NCI-H187 (cell line): ENCODE data around the gene ARID4A.
A peak's percentile ranks its signal among the peaks of the same experiment; 100 is the strongest.
"Not testable (repeated sequence)": the region's sequence is repeated elsewhere in the genome, so short reads cannot be mapped to it uniquely, and the experiment has no call there.

Experiments used
- DNase-seq, 2 experiments: peaks; one replicate each; lab custom pipeline; 2025; lab: John Stamatoyannopoulos, UW

ARID4A gene

DNA sequence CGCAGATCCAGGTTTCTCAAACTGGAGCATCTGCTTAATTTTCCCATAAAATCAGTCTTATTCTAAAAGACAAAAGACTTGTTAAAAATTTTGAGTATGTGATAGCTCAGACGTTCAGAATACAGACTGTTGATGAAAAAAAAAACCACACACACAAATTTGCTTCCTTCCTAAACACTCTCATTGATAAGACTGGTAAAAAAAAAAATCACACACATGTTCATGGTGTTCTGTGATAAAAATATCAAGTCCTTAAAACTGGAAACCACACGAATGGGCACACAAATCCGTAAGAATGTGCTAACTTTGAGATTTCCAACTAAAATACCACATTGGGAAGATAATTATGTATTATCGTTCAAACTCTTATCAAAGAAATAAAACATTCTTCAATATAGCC is 6.7 kb upstream of the ARID4A start:
- DNase-seq = no peak

DNA sequence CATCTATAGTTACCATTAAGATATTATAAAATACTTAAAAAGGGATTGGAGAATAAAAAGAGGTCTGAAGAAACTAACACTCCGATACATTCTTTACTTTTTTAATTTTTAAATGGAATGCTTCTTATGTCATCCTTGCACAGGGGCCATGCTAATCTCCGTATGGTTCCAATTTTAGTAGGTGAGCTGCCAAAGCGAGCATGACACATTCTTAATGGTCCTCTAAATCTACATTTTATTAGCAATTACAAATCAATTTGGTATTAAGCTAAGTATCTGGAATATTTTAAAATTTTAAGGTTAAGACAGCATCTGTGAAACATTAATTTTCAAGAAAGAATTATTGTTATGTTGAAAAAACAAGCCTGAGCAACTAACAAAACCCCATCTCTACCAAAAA is 6.2 kb upstream of the ARID4A start:
- no peak for DNase-seq

DNA sequence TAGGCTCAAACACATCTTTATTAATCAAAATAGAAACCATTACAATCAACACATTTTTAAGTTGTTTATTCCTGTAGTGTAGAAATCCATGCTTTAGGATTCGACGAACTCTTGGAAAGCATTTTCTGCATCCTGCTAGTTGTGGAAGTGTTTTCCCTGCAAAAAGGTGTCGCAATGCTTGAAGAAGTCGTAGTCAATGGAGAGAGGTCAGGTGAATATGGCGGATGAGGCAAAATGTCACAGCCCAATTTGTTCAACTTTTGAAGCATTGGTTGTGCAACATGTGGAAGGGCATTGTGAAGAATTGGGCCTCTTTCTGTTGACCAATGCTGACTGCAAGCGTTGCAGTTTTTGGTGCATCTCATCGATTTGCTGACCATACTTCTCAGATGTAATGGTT is 4.2 kb upstream of the ARID4A start:
- no peak for DNase-seq

DNA sequence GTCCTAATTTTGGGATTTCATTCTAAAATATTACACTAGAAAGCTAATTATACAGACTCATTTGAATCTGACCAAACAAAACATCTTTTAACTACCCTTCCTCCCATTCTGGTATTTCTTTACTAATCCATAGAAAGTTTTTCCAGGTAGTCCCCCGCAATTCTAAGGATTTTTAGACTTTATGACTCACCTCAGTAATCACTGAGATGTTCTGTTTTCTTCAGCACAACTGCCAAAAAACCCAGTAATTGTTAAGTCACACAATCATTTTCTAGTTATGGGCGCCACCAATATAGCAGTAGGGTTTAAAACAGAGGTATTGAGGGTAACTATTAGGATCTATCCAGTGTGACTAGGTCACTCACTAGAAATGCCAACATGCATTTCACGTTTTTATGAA is 1.6 kb upstream of the ARID4A start:
- DNase-seq = no peak

DNA sequence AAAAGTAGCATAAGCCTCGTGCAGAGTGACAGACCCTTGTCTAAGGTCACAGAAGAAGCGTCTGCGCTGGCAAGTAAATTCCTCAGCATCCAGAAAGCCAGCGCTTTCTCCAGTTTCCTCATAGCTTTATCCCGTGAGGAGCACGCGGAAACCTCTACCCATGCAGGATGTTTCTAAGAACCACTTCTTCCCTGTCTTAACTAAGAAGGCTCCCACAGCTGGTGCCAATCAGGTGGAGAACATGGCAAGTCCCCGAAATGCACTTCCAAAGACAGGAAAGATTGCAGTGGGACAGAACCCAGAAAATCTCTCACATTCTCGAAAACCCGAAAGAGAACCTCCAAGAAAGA is 968 bp upstream of the ARID4A start:
- DNase-seq = no peak

DNA sequence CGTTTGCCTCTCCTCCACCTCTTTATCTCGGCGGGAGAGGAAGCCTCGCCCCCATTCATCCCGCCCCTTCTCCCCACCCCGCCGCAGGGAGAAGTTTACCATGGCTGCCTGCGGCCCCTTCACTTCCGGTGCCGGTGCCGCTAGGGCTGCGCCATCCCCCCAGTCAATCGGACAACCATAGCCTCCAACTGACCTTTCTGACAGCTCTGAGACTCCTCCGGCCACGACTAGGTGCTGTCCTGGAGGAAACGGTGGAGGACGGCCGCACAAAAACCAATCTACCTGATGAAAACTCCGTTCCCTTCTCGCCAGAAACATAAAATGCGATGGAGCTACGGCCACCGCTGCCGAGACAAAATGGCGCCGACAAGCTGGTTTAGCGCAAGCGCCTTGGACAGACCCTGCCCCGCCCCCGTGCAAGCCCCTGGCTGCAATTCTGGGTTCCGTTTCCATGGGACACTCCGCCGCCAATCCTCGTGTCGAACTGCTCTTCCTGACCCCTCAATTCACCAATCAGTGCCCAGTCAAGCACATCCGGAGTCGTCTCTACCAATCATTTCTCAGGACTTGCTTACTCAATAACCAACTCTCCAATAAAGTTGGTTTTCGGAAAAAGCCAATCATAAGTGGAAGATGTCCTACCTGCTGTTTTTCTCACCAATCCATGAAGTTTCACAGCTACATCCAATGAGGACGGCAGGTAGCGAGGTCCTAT is 436 bp upstream of the ARID4A start:
- peak; percentile 98 to 99 for DNase-seq

DNA sequence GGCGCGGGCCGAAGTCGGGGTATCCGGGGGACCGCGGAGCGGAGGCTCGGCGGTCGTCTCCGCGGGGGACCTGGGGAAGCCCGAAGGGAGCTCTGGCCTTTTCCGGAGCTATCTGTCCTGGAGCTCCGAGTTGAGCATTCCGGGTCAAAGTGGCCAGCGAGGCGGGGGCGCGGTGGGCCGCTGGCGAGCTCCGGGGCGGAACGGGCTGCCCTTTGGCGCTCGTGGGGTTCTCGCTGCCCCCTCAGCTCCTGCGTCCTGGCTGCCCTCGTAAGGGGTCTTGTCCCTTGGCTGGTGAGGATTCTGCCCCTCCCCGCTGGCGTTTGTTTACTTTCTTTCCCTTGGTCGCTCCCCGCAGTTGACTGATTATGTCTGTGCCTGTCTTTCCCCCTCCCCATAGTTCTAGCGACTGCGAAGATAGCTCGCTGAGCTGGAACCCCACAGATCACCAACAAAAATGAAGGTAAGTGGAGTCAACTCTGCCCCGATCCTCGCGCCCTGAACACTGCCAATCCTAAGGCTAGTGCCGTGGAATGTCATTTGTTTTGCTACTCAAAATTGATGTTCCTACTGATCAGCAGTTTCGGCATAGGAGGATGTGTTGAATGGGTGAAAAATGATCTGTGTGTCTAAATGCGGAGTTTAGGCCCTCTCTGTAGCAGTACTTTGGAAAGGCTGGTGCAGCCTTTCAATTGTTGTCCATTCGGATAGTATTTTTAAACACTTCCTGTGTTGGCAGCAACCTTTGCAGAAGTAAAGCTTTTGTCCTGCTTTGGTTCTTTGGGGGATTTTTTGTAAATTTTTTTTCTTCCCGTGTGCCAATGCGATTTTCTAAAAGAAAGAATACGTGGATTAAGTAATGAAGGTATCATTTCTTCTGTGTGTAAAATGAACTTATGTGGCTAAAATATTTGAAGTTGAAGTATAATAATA is 1.3 kb downstream of the ARID4A start:
- no peak for DNase-seq

DNA sequence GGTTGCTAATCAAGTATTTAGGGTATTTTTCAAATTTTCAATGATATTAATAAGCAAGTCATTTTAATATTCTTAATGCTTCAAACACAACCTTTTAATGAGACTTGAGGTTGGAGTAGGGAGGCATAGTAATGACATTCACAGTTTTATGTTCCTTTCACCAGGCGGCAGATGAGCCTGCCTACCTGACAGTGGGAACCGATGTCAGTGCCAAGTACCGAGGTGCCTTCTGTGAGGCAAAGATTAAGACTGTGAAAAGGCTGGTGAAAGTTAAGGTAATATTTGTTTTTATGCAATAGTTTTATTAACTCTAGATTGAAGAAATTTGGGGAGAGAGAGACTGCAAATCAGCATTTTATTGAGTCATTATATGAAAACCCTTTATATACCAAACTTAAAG is 3.1 kb downstream of the ARID4A start:
- DNase-seq = no peak

DNA sequence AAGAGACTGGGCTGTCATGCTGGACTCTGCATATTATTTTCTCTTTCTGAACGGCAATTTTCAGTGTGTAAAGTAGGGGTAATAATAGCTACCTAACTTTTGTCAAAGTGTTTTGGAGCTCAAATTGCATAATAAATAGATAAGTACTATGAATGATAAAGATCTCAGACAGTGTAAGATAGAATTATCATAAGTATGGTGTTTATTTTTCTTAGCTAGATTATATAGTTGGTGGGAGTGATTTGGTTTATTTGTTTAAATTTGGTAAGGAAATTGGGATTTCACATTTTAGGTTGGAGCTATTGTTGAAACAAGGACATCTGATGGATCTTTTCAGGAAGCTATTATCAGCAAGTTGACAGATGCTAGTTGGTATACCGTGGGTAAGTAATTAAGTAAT is 7.4 kb downstream of the ARID4A start:
- DNase-seq = no peak

DNA sequence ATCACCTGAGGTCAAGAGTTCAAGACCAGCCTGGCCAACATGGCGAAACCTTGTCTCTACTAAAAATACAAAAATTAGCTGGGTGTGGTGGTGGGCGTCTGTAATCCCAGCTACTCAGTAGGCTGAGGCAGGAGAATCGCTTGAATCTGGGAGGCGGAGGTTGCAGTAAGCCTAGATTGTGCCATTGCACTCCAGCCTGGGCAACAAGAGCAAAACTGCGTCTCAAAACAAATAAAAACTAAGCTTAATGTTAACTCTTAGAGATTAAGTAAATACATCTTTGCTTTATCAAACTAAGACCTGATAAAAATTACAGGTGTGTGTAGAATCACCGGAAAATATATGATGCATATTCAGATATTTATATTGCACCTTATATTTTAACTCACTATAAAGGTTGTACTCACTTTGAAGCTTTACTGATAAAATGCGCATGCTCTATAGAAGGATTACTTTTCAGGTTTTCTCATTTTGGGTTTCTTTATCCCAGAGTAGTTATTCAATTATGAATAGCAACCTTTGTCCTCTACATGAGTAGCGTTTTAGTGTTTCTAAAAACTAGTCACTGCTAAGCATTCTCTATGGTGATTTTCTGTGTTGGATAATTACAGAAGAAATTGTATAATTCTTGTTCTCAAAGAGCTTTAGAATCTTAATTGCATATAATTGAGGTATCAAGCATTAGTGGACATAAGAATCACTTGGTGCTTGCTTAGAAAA is 9.4 kb downstream of the ARID4A start:
- DNase-seq = no peak

DNA sequence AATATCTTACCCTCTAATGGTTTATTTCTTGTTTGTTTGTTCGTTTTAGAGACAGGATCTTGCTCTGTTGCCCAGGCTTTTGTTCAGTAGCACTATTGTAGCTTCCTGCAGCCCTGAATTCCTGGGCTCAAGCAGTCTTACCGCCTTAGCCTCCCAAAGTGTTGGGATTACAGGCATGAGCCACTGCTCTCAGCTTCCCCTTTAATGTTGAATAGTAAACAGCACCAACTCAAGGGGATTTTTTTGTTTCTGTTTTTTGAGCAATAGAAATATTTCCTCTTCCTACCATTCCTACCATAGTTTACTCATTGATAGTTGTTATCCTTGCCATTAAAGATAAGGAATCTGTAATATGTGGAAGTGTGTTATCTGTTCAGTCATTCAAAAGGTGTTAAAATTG is 10.7 kb downstream of the ARID4A start:
- DNase-seq = no peak

DNA sequence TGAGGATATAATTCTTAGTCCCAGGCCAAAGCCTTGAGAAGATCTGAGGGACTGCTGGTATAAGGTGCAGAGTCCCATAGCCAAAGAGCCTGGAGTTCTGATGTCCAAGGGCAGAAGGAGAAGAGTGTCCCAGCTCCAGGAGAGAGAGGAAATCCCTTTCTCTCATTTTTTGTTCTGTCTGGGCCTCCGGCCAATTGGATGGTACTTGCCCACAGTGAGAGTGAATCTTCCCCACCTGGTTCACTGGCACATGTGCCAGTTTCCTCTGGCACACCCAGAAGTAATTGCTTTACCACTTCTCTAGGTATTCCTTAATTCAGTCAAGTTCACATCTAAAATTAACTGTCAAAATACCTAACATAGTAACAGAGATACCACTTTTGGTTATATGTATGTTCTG is 15.3 kb downstream of the ARID4A start:
- no peak for DNase-seq

DNA sequence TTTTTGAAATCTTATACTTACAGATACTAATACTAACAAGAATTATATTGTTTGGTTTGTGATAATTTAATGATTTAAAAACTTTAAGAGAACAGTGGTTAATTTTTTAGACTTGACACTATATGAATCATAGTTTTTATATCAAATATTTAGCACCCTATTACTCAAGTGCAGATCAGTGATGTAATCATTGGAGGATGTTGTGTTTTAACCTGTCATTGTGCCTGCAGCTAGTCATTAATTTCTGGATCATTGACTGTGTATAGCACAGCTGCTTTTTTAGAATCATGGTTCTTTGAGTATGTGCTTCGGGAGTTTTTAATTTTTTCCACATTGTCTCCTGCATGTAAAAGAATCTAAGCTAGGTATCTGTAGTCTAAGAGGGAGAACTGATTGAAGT is 17.3 kb downstream of the ARID4A start:
- no peak for DNase-seq

DNA sequence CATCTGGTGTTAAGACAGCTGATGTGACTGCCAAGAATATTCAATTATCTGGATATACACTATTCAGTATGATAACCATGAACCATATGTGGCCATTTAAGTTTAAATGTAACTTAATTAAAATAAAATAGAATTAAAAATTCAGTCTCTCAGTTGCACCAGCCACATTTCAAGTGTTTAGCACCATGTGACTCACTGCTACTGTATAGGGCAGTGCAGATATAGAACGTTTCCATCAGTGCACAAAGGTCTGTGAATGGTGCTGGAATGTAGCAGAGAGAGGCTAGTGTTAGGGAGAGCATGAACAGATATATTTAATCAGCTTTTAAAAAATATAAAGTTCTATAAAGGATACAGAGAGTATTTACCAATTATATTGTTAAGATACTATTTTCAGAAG is 28.7 kb downstream of the ARID4A start:
- no peak for DNase-seq

DNA sequence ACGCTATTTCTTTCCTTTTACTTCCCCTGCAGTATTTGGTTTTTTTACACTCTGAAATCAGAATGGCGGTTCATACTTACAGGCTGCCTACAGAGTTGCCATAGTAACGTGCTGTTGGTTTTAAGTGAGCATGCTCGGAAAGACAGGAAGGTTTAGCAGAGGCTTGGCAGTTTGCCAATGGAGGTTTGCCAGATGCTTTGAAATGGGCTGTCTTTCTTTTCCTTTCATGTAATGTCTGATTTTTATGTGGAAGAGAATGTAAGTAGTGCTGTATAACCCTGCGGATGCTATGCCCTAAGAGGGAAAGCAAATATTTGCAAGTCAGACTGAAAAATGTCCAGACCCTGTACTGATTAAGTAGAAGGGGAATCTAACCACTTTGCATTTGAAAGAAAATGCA is 32.8 kb downstream of the ARID4A start:
- DNase-seq = peak; percentile 86 to 94

DNA sequence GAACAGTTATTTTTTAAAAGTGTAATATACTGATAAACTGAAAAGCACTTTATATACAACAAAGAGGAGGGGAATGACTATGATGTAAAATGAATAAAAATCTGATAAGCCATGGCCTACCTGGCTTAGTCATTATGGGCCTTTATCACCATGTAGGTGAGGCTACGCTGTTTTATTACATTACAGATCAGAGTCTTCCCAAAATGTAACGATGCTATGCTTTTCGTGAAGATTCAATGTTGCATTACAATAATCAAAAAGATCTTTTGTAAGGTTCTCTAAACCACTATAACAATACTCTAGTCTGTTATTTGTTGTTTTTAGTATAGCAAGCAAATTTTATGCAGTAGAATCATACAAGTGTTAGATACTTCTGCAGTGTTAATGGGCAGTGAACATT is 34.2 kb downstream of the ARID4A start:
- no peak for DNase-seq

DNA sequence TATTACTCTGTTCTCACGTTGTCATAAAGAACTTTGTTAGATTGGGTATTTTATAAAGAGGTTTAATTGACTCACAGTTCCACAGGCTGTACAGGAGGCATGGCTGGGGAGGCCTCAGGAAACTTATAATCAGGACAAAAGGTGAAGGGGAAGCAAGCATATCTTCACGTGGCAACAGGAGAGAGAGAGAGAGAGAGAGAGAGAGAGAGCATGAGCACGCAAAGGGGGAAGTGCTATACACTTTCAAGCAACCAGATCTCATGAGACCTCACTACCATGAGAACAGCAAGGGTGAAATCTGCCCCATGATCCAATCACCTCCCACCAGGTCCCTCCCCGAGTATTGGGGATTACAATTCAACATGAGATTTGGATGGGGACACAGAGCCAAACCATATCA is 41.3 kb downstream of the ARID4A start:
- DNase-seq = not testable (repeated sequence)

DNA sequence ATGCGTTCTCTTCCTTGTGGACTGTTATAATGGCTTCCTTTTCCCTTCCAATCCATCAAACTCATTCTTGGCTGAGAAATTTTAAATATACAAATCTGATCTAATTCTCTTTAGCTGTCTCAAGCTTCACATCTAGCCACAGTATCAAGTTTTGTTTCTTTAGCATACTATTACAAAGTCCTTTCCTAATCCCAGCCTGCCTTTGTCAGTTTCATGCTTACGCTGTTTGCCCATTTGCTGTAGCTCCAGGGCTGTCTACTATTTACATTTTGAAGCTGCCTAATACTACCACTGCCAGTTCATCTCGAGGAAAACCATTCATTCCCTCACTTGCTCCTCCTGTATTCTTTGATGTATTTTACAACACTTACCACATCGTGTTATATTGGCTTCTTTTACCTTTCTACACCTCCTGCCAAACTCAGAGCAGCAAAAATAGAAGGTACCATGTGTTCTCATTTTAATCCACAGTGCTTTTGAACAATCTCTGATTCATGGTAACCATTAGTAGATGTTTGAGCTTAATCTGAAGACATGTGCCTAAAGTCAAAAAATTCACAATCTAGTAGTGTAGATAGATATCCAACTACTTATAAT is 42.9 kb downstream of the ARID4A start:
- no peak for DNase-seq

DNA sequence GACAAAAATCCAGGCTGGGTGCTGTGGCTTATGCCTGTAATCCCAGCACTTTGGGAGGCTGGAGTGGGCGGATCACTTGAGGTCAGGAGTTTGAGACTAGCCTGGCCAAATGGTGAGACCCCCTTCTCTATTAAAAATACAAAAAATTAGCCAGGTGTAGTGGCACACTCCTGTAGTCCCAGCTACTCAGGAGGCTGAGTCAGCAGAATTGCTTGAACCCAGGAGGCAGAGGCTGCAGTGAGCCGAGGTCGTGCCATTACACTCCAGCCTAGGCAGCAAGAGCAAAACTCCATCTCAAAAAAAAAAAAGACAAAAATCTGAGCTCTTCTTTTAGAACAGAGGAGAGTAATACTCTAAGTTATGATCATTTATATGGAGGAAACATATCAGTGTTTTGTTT is 45.2 kb downstream of the ARID4A start:
- DNase-seq = not testable (repeated sequence)

DNA sequence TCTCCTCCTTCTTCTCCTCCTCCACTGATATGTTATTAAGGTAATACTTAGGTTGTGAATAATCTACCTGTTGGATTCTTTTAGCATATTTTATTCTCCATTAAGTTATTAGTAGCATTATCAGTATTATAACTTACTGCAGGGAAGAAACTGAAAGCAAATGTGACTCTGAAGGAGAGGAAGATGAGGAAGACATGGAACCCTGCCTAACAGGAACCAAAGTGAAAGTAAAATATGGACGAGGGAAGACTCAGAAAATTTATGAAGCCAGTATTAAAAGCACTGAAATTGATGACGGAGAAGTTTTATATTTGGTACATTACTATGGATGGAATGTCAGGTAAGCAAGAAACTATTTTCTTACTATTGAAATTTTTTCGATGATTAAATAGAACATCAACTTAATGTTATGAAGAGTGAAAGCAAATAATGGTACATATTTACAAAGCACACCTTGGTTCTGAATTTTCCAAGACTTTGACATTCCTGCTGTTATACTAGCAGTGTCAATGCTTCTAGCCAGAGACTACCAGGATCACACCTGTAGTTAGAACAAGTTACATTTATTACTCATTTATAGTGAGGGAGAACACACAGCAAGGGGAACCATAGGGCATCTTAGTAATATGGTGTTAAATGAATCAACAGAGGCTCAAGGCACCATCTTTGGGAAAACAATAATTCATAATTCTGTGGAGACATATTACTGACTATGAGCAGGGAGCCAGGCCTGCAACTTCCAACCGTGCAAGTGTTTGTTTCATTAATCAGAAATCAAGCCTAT is 55.4 kb downstream of the ARID4A start:
- no peak for DNase-seq

DNA sequence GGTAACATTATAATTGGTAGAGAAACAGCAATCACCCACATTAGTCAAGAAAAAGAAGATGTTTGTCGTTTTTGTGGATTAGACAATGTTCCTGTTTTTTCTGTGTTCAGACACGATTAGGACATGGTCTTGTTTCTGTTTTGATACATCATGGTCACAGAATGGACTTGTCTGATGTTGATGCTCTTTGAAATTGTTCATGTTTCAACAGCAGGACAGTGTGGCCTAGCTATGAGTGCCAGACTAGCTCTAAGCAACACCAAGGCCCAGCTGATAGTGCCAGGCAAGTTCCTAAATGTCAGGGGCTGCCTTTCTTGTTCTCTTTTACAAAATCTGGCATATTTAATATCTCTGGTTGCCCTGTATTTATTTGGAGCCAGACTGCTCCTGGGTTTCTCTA is 56.5 kb downstream of the ARID4A start:
- no peak for DNase-seq

DNA sequence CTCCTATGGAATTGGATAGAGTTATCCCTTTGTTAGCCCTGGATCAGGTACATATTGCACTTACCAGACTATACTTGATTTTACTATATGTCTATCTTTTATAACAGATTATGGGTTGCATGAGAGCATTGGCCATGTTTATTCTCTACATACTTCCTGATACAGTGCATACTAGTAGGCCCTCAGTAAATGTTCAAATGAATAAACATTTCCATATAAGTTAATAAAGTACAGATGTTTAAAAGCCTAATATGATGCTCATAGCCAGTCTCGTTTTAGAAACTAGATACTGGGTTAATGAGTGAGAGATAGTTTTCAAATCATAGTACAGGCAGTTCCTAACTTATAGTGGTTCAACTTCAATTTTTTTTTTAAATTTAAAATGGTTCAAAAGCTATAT is 57.9 kb downstream of the ARID4A start:
- no peak for DNase-seq
